GM11168 (cell line): ENCODE data around the gene MYO1D.

ENCODE experiments used
- in situ Hi-C: fragments of 300-500 bp; cut with MboI; formaldehyde crosslinking; loops from one replicate; pipeline ENCODE4 v1.12.0; 2022; ENCODE audit warnings: low sequenced_read_pairs; ENCODE audit not compliant: unreplicated experiment

MYO1D gene

DNA sequence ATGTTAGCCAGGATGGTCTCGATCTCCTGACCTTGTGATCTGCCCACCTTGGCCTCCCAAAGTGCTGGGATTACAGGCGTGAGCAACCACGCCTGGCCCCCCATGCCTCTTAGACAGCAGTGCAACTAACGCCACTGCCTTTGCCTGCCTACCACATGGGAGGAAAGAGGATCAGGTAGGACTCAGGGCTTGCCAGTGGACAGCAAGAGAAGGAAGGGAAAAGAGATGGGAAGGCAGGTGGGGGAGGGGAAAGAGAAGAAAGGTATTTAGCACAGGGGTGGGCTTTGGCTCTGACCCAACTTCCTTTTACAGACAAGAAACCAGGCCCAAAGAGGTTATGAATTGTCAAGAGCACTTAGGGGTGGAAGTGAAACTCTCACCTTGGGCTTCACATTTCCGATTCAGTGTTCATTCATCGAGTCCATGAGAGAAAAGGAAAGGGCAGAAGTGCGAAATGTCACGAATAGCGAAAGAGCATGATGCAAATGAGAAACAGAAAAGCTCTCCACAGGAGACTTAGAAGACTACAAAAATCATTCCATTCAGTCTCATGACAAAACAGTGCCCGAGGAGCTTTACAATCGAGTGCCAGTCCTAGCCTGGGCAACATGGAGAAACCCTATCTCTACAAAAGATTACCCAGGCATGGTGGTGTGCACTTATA is 353.8 kb downstream of the MYO1D start:
- in situ Hi-C loops = no loop called here

GRCh38 chr17:32520737-32521404 is 356.1 kb downstream of the MYO1D start:
- in situ Hi-C loops = no loop called here

DNA sequence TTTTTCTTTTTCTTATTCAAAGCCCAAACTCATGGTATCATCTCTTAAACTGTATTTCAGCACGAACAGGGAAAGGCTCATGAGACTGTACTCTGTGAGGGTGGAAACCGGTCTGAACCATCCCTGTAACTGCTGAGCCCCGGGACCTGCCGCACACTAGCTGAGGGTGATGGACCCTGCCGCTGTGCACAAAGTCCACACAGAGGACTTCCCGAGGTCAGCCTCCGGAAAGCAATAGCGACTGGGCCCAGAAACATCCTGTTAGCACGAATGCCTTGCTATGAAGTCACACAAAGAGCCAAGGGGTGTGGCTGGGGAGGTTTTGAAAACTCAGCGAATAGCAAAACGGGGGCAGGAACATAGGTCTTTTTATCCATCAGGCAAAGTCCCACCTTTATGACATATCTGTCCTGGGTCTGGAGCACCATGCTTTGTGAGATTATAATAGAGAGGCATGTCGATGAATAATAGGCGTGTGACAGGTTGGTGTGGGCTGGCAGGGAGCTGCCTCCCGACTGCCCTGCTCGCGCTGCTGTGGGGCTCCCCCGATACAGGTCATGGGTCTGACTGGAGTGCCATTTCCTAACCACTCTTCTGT is 356.7 kb downstream of the MYO1D start:
- in situ Hi-C loops = no loop called here

DNA sequence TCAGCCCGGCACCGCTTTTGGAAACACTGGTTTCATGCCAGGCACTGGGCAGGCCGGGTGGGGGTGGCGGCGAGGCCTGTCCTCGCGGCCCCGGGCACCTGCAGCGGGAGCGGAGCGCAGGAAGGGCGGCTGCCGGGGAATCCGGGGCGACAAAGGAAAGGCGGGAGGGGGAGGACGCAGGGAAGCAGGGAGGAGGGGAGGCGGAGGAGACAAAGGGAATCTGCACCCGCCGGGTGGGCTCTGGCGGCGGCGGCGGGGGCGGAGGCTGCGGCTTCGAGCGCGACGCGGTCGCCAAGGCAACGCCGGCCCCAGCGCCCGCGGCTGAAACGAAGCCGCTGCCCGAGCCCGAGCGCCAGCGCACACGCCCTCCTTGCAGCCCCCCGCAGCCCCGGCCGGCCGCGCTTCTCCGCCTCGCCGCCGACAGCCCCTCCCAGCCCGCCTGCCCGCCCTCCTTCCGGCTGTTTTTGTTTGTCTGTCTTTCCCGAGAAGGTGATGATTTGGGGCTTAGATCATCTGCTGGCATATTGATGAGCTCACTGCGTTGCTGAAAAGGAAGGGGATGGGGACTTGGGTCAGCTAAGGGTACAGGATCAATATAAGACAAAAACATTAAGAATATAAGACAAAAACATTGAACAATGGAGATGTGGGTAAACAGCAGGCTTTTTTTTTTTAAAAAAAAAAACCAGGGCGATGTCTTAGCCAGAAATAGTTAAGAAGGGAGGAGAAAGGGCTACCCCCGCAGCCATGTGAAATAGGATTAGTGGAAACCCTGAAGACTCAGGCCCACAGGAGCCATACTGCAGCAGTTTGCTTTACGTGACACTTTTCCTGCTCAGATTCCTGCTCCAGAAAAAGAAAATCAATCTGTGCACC is 357.5 kb downstream of the MYO1D start:
- in situ Hi-C loops = no loop called here

DNA sequence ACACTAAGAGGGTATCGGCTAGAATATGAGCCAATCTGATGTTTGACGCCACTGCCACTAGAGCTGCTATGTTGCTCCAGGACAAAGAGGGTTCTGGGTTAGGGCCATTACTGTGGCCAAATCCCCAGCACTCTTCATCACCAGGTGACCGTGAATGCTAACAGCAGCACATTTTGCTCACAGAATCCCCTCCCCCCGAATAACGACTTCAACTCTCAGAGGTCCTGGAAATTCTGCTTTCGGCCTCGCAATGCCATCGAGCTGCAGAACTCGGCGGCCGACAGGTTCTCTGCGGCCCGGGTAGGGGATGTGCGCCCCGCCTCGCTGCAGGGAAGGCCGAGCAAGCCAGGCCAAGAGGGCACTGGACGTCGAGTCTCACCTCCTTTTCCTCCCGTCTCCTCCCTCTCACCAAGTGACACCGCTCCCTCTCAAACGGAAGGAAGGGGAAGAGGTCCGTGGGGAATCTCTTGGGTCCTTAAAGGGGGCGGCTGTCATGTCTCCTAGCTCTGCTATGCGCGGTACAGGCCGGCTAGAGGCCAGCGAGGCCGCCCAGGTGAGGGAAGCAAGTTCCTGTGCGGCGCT is 358.2 kb downstream of the MYO1D start:
- in situ Hi-C loops = no loop called here

DNA sequence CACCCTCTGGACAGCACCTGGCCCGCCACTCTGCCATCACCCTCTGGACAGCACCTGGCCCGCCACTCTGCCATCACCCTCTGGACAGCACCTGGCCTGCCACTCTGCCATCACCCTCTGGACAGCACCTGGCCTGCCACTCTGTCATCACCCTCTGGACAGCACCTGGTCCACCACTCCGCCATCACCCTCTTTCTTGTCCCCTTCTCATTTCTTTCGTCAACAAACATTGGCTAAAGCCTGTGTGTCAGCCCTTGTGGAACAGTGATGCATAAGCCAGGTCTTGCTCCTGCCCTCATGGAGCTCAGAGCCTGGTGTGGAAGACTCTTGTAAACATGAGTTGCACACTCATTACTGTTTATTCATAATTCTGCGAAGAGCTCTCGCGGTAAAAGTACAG is 358.9 kb downstream of the MYO1D start:
- in situ Hi-C loops = no loop called here

- in situ Hi-C loops = no loop called here
These were observed 359.8 kb downstream of the MYO1D start for GRCh38 chr17:32516940-32517701.

DNA sequence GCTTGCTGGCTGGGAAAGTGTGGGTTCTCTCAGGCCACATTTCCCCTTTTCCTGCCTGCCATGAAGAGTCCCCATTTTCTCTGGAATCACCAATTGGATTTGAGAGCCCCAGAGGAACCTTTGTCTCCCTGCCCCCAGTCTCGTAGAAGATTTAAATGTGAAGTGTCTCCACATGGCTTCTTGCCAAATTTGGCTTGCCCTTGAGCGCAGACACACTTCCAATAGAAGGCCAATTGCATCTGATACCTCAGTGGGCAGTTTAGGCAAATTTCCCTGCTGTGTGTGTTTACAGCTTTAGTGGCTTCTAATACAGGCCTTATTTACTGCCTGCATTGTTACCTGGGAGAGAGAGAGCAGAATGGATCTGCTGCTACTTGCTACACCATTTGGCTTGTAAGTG is 360.5 kb downstream of the MYO1D start:
- in situ Hi-C loops = no loop called here

DNA sequence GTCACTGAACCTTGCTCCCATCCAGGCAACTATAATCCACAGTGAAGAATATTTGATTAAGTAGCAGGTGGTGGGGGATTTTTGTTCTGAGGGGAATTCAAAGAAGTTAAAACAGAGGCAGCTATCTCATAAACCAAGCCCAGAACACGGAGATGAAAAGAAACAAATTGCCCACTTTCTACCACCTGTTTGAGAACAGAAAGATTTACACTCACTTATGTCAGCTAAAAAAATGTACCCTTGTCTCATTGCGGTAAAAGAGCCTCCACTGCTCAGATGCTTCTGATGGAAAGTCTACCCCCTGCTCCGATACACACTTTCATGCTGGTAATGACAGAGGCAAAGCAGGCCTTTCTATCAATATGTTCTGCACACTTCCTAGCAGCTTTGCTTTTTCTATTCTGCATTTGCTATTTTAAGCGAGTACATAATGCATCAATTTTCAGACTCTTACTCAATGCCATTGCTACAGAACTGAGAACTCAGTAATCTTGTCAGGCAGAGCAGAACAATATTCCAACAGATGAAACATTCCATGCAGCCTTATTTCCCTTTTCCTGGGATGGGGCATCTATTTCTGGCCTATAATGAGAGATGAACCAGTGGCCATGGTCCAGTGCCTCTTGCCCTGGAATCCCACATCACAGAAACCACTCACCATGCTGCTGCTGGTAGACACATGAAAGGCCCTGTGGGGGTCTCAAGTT is 361.1 kb downstream of the MYO1D start:
- in situ Hi-C loops = no loop called here

- in situ Hi-C loops = no loop called here
These were observed 362.3 kb downstream of the MYO1D start for GRCh38 chr17:32514606-32515005.

DNA sequence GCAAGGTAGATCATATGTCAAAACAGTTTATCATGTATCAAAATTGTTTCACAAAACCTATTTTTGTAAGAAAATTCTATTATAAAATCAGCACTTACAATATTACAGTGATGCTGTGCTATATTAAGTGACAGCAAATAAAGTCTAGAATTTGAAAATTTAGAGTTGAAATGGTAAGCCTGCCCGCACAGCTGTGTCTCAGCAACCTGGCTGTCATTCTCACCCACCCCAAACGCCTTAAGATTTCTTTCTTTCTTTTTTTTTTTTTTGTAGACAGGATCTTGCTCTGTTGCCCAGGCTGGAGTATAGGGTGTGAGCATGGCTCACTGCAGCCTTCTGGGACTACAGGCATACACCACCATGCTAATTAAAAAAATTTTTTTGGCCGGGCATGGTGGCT is 363.3 kb downstream of the MYO1D start:
- in situ Hi-C loops = no loop called here

DNA sequence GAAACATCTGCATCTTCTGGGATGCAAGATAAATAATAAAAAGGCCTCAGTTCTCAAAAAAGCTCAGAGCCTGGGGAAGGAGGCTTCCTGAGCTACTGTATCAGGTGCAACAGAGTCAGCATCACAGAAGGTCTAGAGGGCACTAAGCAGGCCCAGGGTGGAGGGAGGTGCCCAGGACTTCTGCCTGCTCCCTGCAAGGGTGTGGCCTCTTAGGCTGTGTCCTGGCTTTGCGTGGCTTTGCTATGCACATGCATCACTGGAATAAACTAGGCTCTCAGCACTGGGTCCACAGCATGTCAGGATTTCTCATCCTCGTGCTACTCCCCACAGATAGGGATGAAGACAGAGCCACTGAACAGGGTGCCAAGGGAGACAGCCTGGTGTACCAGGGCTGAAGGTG is 364.6 kb downstream of the MYO1D start:
- in situ Hi-C loops = no loop called here

DNA sequence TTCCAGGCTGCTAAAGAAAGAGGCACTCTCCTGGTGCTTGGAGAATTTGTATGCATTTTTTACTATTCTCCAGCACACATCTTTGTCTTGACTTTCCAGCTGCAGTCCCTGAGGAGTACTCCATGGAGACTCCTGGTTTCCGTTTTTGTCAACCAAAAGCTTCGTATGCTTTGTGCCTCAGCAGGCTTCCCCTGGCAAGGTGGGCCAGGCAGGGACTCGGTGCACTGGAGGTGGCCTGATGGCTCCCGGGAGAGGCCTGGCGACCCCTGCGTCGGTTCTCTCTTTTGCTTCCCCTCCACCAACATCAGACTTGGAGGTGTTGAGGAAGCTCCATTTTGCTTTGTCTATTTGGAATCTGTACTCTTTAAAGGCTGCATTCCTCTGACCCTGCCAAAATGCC is 366.5 kb downstream of the MYO1D start:
- in situ Hi-C loops = no loop called here

GRCh38 chr17:32508926-32509325 is 368.0 kb downstream of the MYO1D start:
- in situ Hi-C loops = no loop called here

DNA sequence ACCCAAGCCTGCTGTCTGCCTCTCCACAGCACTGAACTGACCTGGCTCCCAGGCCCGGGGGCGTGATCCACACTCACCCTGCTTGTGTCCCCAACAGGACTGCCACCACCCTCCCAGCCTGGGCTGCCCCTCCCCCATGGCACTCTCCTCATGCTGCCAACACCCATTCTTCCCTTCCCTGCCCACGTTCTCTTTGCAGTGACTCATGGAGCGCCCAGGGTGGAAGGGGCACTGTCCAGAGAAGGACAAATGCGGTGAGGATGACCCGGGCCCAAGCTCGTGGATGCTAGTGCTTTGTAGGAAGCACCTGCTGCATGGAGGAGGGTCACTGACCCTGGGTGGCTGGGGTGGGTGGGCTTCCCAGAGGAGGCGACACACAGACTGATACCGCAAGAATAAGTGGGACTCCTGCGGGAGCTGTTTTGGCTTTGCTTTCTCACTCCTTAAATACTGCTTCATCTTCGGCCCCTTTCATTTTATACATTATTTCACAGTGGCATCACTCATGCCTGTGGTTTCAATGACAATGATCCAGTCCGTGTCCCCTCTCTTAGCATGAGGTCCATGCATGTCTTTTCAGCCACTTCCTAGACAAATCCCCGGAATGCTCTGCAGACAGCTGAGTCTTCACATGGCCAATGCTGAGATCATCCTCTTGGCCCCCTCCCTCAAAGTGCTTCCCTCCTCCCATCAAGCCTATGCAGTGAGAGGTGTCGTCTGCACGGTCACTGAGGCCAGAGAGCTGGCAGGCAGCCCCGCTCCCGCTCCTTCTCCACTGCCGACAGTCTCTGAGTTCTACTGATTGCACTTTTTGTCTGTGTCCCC is 372.5 kb downstream of the MYO1D start:
- in situ Hi-C loops = no loop called here

DNA sequence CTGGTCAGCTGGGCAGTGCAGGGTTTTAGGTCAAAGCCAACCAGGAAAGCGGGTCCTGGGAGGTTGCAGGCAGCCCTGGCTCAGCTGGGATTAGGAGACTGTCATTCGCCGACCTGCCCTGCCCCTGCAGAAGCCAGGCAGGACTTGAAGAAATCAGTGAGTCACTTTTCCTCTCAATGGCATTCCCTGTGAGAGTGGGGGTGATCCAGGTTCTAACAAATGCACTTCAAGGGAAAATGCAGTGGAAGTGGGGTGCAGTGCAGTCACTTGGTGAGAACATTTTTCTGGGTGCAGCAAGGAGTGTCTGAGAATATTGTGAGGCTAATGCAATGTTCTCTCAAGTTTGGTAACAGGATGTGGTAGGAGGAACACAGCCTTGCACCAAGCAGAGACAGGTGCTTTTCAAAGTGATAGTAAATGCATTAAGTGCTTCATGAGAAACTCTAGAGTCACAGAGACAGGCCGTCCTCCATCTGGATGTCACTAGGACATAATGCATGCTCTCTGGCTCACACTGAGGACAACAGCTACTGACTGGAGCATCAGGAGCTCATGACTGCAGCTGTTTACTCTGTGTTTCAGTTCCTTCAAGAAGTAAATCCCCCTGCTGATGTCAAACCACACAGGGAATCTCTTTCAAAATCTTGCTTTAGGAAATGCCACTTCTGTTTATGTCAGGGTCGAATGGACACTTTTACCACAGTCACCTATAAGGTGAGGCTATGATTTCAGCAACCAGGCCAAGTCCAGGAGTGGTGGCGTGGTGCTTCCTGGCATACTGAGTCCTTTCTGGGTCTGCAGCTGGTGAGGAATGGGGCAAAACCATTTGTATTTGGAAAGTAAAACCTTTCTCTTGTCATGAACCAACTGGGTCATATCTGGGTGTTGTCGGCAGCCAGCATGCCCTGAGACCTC is 373.4 kb downstream of the MYO1D start:
- in situ Hi-C loops = no loop called here

- in situ Hi-C loops = no loop called here
These were observed 374.2 kb downstream of the MYO1D start for GRCh38 chr17:32502710-32503109.
